Natural killer cell treated with Interleukin-12 subunit alpha and Interleukin-12 subunit beta and Interleukin-15 and Interleukin-18, amount 100 ng/mL, for 72 hours (primary cell): ENCODE data around the gene GSK3B. TPM values are rescaled to one million over a fixed set of nuclear protein-coding genes. Genes with fewer than 3 reads are reported as not detected.

Experiments used
- ATAC-seq, 2 donors: fragments of 150-1000 bp; cut with Tn5 transposase in 1 of 2; sonication (Bioruptor Pico), chemical (Tn5 transposase) in 1 of 2; 2 replicates each; pipeline ENCODE4 v1.10.0; 2021
- DNase-seq: peaks from one replicate; pipeline ENCODE4 v3.0.0; 2022; ENCODE audit warnings: low spot score
- H3K27ac Mint-ChIP-seq, 2 donors: 1 replicate in 1 of 2; 2 replicates in 1 of 2; pipeline ENCODE4 v1.8.0; 2022; ENCODE audit warnings: mixed read lengths in 2 of 2, mild to moderate bottlenecking in 1 of 2, moderate library complexity in 1 of 2
- H3K27me3 Mint-ChIP-seq, 2 donors: 1 replicate in 1 of 2; 2 replicates in 1 of 2; pipeline ENCODE4 v1.8.0; 2022; ENCODE audit warnings: mixed read lengths in 2 of 2
- H3K36me3 Mint-ChIP-seq: one replicate; pipeline ENCODE4 v1.8.0; 2022; ENCODE audit warnings: mixed read lengths
- H3K4me1 Mint-ChIP-seq, 2 donors: 1 replicate in 1 of 2; 2 replicates in 1 of 2; pipeline ENCODE4 v1.8.0; 2022; ENCODE audit warnings: low read depth in 2 of 2, mixed read lengths in 2 of 2, mild to moderate bottlenecking in 1 of 2
- H3K4me3 Mint-ChIP-seq: one replicate; pipeline ENCODE4 v1.8.0; 2022; ENCODE audit warnings: mixed read lengths
- H3K9me3 Mint-ChIP-seq: 2 replicates; pipeline ENCODE4 v1.8.0; 2022; ENCODE audit warnings: mixed read lengths
- total RNA-seq, 2 donors: library from RNA; stranded (reverse); gene quantifications; one replicate each; pipeline ENCODE4 v1.2.3, GENCODE V29; 2022

The GSK3B gene
- total RNA-seq, 2 donors from 2014 or later: 43.9 to 44.3 TPM

DNA sequence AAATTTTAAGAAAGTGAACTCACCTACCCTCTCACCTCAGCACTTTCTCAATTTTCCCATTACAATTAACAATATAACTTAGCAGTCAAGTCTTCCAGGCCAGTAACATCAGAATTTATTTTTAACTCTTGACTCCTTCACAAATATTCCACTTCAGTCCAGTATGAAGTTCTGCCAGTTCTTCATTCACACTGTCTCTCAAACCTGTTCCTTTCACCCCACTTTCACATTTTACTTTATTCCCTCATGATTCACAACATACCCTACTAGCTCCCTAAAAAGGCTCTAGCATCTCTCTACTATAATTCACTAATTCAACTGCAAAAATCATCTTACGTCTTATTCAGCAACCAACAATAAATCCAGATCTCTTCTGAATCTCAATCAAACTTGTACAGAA, 3.8 kb downstream of the GSK3B start:
- H3K9me3 Mint-ChIP-seq: no peaks in the 10 kb centered on the region
- H3K27me3 Mint-ChIP-seq: no peaks in the 10 kb centered on the region
- no peak for DNase-seq
- H3K4me1 Mint-ChIP-seq: peaks cover 14 to 15% of the 10 kb centered on the region in 2 donors
- H3K36me3 Mint-ChIP-seq: peaks cover 7% of the 10 kb centered on the region
- H3K4me3 Mint-ChIP-seq: no peak overlapping the region
- ATAC-seq: no peak
- H3K27ac Mint-ChIP-seq: no peak overlapping the region

DNA sequence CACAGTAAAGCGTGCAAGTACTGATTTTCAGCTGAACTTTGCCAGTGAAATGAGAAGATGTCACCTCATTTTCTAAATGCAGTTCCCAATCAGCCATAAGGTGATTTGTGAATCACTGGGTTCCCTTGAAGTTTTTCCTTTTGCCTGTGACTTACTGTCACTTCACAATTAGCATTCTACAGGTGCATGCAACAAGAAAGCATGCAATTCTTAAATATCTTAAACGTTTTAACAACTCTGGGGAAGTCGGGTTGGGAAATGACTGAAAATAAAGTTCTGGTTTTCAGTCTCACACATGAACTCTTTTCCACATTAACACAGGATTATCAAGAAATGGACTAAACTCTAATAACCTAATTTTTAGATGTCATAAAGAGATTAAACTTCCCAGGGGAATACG, 5.2 kb downstream of the GSK3B start:
- Mint-ChIP-seq H3K4me3 (peak overlapping the region; percentile 26), H3K27ac (peak overlapping the region in 1 of 2 donors; percentile 22), H3K4me1 (peaks cover 15 to 17% of the 10 kb centered on the region in 2 donors), H3K9me3 (no peaks in the 10 kb centered on the region), H3K36me3 (peaks cover 7% of the 10 kb centered on the region), H3K27me3 (no peaks in the 10 kb centered on the region)
- no peak for DNase-seq
- no peak for ATAC-seq

DNA sequence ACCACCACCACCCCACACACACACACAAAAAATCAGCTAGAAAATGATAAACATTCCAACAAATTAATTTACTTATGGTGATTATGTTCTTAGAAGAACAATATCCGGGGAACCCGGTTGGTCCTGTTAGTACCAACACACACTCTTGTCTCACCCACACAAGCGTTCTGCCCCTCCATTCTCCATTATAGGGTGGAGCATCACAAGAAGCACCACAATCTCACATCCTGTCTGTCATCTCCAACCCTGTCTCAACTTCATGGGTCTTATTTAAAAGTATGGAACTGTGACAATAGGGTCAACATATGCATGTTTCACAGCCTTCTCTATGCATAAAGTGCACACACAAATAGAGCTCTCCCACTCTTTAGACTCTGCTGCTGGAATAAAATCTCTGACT, 5.6 kb downstream of the GSK3B start:
- Mint-ChIP-seq H3K27me3 (no peaks in the 10 kb centered on the region), H3K27ac (peak overlapping the region in 1 of 2 donors; percentile 22), H3K36me3 (peaks cover 7% of the 10 kb centered on the region), H3K4me3 (peak overlapping the region; percentile 26), H3K9me3 (no peaks in the 10 kb centered on the region), H3K4me1 (peaks cover 18 to 19% of the 10 kb centered on the region in 2 donors)
- ATAC-seq (no peak), DNase-seq (no peak)

DNA sequence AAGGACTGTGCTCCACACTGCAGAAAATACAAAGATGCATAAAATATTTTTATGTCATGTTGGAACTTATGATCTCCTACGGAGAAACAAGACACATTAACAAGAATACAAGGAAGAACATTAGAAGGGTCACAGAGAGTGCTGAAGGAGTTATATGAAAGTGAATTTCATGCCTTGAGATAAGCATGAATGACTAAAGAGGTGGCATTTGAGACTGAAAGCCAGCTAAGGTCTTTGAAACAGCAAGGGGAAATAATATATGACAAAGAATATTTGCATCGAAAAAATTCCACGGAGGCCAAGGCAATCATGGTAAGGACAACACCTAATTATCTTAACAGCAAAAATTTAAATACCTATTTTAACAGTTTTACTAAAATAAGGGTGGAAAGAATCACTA, 12.5 kb downstream of the GSK3B start:
- ATAC-seq (no peak), DNase-seq (no peak)
- H3K4me1 Mint-ChIP-seq: peaks cover 47 to 53% of the 10 kb centered on the region in 2 donors
- H3K4me3 Mint-ChIP-seq: no peak overlapping the region
- H3K9me3 Mint-ChIP-seq: no peaks in the 10 kb centered on the region
- H3K27me3 Mint-ChIP-seq: no peaks in the 10 kb centered on the region
- no peaks in the 10 kb centered on the region for H3K36me3 Mint-ChIP-seq
- no peak overlapping the region for H3K27ac Mint-ChIP-seq

DNA sequence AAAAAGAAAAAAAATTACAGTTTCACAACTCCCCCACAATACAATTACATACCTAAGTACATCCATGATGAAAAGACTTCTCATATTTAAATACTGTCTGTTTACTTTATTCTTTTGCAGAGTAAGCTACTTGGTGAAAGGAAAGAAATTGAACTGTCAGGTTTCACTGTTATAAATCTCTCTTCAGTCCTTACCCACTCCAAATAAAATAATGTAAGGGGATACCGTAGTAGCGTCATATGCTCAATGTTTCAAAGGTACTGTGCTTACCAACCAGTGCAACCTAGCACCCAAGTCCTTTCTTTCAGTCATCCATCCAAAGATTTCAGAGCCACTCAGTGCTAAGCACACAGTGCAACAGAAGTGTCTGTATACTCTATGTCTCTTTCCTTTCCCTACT, 13.4 kb downstream of the GSK3B start:
- ATAC-seq (no peak), DNase-seq (no peak)
- H3K27me3 Mint-ChIP-seq: no peaks in the 10 kb centered on the region
- peaks cover 49 to 54% of the 10 kb centered on the region in 2 donors for H3K4me1 Mint-ChIP-seq
- peaks cover 4% of the 10 kb centered on the region for H3K36me3 Mint-ChIP-seq
- no peak overlapping the region for H3K27ac Mint-ChIP-seq
- peaks cover 3% of the 10 kb centered on the region for H3K9me3 Mint-ChIP-seq
- no peak overlapping the region for H3K4me3 Mint-ChIP-seq

DNA sequence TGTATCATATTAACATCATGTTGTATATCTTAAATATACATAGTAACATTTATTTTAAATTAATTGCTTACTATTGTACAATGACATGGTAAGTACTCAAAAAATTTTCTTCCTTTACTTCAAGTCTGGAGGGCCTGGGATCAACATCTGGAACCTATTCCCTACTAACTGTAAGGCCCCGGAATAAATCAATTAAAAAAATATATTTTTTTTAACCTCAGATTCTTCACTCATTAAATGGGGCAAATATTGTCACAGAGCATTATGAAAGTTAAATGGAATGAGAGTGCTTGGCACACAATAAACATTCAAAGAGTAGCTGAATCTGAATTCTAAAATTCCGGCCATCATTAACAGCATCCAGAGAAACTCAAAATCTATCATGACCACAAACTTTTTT, 16.5 kb downstream of the GSK3B start:
- DNase-seq (no peak), ATAC-seq (no peak)
- H3K36me3 Mint-ChIP-seq: peaks cover 7% of the 10 kb centered on the region
- peaks cover 59 to 64% of the 10 kb centered on the region in 2 donors for H3K4me1 Mint-ChIP-seq
- H3K27ac Mint-ChIP-seq: peak overlapping the region in 1 of 2 donors; percentile 56
- peaks cover 3% of the 10 kb centered on the region for H3K9me3 Mint-ChIP-seq
- H3K4me3 Mint-ChIP-seq: no peak overlapping the region
- H3K27me3 Mint-ChIP-seq: no peaks in the 10 kb centered on the region

DNA sequence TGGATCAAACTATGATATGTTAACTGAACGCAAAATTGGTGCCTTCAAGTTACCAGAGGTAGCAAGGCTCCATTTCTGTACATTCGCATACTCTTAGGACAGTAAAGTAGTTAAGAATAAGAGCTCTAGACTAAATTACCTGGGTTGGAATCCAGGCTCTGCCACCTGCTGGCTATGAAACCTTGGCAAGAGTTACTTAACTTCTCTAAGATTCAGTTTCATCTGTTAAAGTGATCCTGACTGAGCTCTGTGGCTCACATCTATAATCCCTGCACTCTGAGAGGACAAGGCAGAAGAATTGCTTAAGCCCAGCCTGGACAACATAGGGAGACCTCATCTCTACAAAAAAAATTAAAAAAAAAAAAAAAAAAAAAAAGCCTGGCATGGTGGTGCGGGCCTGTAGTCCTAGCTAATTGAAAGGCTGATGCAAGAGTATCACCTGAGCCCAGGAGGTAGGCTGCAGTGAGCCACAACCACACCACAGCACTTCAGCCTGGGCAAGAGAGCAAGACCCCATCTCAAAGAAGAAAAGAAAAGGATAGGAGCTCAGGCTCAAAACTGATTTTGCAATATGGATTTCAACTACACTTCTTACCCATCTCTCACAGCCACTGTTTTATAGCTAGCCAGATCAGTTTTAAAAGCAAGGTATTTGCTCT, 21.3 kb downstream of the GSK3B start:
- Mint-ChIP-seq H3K36me3 (peaks cover 7% of the 10 kb centered on the region), H3K9me3 (peaks cover 3% of the 10 kb centered on the region), H3K4me3 (no peak overlapping the region), H3K27ac (no peak overlapping the region), H3K4me1 (peaks cover 47 to 50% of the 10 kb centered on the region in 2 donors), H3K27me3 (no peaks in the 10 kb centered on the region)
- DNase-seq: no peak
- no peak for ATAC-seq

DNA sequence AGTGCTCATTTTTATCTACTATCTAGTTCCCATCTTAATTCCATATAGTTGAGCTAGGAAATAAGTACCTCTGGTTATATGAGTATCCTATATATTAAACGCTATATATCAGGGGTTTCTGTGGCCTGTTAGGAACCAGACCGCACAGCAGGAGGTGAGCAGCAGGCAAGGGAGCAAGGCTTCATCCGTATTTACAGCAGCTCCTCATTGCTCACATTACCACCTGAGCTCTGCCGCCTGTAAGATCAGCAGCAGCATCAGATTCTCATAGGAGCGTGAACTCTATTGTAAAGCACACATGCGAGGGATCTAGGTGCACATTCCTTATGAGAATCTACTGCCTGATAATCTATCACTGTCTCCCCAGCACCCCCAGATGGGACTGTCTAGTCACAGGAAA, 23.0 kb downstream of the GSK3B start:
- DNase-seq (no peak), ATAC-seq (no peak)
- H3K4me3 Mint-ChIP-seq: no peak overlapping the region
- H3K9me3 Mint-ChIP-seq: peaks cover 3% of the 10 kb centered on the region
- H3K4me1 Mint-ChIP-seq: peaks cover 48 to 52% of the 10 kb centered on the region in 2 donors
- H3K27me3 Mint-ChIP-seq: no peaks in the 10 kb centered on the region
- H3K36me3 Mint-ChIP-seq: peaks cover 7% of the 10 kb centered on the region
- no peak overlapping the region for H3K27ac Mint-ChIP-seq

DNA sequence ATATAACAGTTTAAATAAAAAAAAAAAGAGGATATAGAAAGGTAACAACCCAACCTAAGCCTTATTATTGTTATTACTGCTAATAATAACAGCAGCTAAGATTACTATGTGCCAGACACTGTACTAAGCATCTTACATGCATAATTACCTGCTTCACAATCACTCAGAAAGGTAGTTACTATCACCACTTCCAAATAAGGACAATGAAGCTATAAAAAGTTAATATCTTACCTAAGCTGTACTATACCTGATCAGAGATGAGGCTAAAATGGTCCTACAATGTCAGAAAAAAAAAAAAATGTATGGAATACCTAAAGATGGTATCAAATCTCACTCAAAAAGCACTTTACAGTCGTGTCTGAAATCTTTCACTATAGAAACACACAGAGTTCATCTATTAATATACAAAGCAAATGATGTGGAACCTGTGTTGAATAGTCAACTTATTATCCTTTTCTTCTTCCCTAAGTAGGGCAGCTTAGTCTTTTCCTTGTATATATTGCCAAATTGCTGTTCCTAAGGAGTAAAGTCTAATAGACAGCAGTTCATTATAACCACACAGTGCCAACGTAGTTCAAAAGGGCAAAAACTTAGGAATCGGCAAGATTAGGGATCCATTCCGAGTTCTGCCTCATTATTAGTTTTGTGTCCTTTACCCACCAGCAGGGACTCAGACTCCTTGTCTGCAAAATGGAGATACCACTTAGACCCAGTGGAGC, 23.8 kb downstream of the GSK3B start:
- no peak for DNase-seq
- ATAC-seq: no peak
- no peaks in the 10 kb centered on the region for H3K27me3 Mint-ChIP-seq
- H3K9me3 Mint-ChIP-seq: no peaks in the 10 kb centered on the region
- no peaks in the 10 kb centered on the region for H3K36me3 Mint-ChIP-seq
- peaks cover 48 to 51% of the 10 kb centered on the region in 2 donors for H3K4me1 Mint-ChIP-seq
- no peak overlapping the region for H3K4me3 Mint-ChIP-seq
- H3K27ac Mint-ChIP-seq: no peak overlapping the region

DNA sequence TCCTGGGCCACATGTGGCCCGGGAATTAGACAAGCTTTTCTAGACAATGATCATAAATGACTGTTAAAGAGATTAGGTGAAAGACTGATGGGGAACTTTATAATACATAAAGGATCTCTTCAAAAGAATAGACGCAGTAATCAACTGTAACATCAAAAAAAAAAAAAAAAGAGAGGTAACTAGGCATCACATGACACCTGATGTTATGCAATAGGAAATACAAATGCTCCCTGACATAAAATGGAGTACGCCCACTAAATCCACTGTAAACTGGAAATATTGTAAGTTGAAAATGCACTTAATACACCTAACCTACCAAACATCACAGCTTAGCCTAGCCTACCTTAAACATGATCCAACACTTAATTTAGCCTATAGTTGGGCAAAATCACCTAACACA, 27.2 kb downstream of the GSK3B start:
- Mint-ChIP-seq H3K27ac (peak overlapping the region in 1 of 2 donors; percentile 20), H3K36me3 (no peaks in the 10 kb centered on the region), H3K27me3 (no peaks in the 10 kb centered on the region), H3K4me1 (peaks cover 41 to 43% of the 10 kb centered on the region in 2 donors), H3K9me3 (no peaks in the 10 kb centered on the region), H3K4me3 (no peak overlapping the region)
- ATAC-seq (no peak), DNase-seq (no peak)

DNA sequence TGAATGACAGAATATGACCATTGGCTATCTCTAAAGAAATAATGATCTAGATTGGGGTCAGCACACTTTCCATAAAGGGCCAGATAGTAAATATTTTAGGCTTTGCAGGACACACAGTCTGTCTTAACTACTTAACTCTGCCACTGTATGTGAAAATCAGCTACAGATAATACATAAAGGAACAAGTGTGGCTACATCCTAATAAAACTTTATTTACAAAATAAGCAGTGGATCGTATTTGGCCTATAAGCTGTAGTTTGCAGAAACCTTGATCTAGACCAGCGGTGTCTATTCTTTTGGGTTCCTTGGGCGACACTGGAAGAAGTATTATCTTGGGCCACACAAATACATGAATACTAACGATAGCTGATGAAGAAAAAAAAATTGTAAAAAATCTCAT, 27.6 kb downstream of the GSK3B start:
- Mint-ChIP-seq H3K36me3 (no peaks in the 10 kb centered on the region), H3K4me3 (no peak overlapping the region), H3K27me3 (no peaks in the 10 kb centered on the region), H3K27ac (no peak overlapping the region), H3K9me3 (no peaks in the 10 kb centered on the region), H3K4me1 (peaks cover 39 to 41% of the 10 kb centered on the region in 2 donors)
- no peak for ATAC-seq
- DNase-seq: no peak

DNA sequence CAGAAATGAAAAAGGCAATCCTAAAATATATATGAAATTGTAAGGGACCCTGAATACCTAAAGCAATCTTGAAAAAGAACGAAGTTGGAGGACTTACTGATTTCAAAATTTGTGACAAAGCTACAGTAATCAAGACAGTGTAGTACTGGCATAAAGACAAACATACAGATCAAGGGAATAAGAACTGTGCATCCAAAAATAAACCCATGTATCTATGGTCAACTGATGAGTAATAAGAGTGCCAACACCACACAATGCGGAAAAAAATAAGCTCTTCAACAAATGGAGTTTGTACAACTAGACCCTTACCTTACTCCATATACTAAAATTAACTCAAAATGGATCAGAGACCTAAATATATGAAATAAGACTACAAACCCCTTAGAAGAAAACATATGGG, 29.6 kb downstream of the GSK3B start:
- Mint-ChIP-seq H3K27ac (no peak overlapping the region), H3K4me3 (no peak overlapping the region), H3K36me3 (no peaks in the 10 kb centered on the region), H3K4me1 (peaks cover 35 to 40% of the 10 kb centered on the region in 2 donors), H3K27me3 (no peaks in the 10 kb centered on the region), H3K9me3 (no peaks in the 10 kb centered on the region)
- DNase-seq (no peak), ATAC-seq (no peak)

DNA sequence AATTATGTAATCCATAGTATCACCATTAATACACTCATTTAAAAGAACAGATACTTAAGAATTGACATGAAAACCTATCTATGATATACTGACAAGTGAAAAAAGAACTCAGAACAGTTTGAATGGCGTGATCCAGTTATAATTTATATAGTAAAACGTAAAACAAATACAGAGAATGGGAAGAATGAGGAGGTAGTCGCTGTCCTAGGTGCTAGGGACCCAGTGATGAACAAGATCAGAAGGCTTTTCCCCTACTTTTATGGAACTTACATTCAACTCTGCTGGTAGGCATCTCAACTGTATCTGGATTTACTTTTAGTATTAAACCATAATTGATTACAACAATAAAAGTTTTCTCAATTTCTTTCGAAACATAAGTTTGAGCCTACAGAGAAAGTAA, 31.8 kb downstream of the GSK3B start:
- Mint-ChIP-seq H3K4me3 (no peak overlapping the region), H3K27me3 (no peaks in the 10 kb centered on the region), H3K4me1 (peaks cover 40 to 48% of the 10 kb centered on the region in 2 donors), H3K27ac (no peak overlapping the region), H3K9me3 (no peaks in the 10 kb centered on the region), H3K36me3 (no peaks in the 10 kb centered on the region)
- ATAC-seq (no peak), DNase-seq (no peak)

DNA sequence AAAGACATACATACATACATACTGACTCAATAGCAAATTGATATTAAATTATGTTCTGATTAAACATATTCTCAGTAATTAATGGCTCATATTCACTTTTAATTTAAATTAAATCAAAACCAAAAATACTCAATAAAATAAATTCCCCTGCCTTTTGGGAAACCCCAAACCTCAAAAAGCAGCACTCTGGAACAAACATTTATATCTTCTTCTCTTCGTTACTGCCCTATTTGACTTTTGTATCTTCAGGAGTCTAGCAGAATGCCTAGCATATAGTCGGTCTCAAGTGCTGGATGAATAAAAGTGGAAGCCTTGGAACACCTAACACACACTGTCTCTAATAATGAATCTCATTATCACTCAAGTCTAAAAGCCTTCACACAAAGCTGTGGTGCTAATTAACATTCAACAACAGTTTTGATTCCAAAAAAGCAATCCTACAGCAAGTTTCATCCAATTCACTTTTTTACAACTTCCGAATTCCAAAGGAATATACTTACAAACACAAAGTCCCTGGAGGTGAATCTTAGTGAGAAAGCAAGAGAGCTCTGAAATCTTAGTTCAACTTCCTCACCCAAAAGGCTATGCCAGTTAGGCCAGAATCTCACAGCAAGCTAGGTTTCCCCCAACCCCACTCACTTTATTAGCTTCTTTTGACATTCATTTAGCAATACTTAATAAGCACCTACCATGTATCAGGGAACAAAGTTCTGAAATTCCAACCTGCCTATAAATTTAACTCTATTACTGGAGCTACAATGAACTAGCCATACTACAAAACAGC, 35.0 kb downstream of the GSK3B start:
- peaks cover 3% of the 10 kb centered on the region for H3K9me3 Mint-ChIP-seq
- DNase-seq (no peak), ATAC-seq (no peak)
- peak overlapping the region in 1 of 2 donors; percentile 36 for H3K27ac Mint-ChIP-seq
- H3K4me1 Mint-ChIP-seq: peaks cover 31 to 38% of the 10 kb centered on the region in 2 donors
- no peak overlapping the region for H3K4me3 Mint-ChIP-seq
- H3K36me3 Mint-ChIP-seq: peaks cover 7% of the 10 kb centered on the region
- no peaks in the 10 kb centered on the region for H3K27me3 Mint-ChIP-seq
